AG04449 (cell line): ENCODE results near the gene CBX8.

ENCODE experiments used
- CTCF ChIA-PET: fragments of 350-600 bp; formaldehyde crosslinking; extraction: SDS; loops from one replicate; lab custom pipeline; 2021; ENCODE audit warnings: antibody characterized with exemption; lab: Yijun Ruan, JAX
- POLR2A ChIA-PET: fragments of 400-600, 350-600 bp; formaldehyde crosslinking; extraction: SDS; loops from one replicate; lab custom pipeline; 2020; ENCODE audit warnings: antibody characterized with exemption, inconsistent platforms; lab: Yijun Ruan, JAX
- DNase-seq: peaks from one replicate; pipeline ENCODE4 v3.0.0-alpha.2; 2010; ENCODE audit warnings: low read depth, low spot score
- H3K4me3 ChIP-seq: 2 replicates; pipeline ENCODE4 v1.5.1; 2011; ENCODE audit warnings: low read depth, mild to moderate bottlenecking, control low read depth, low read length
- CTCF ChIP-seq: IDR thresholded peaks from one replicate; pipeline ENCODE4 v1.5.1; 2011; ENCODE audit warnings: mild to moderate bottlenecking, moderate library complexity, low read length, control low read depth, inconsistent platforms; ENCODE audit not compliant: insufficient read depth; ENCODE audit errors: missing control alignments

The CBX8 gene

DNA sequence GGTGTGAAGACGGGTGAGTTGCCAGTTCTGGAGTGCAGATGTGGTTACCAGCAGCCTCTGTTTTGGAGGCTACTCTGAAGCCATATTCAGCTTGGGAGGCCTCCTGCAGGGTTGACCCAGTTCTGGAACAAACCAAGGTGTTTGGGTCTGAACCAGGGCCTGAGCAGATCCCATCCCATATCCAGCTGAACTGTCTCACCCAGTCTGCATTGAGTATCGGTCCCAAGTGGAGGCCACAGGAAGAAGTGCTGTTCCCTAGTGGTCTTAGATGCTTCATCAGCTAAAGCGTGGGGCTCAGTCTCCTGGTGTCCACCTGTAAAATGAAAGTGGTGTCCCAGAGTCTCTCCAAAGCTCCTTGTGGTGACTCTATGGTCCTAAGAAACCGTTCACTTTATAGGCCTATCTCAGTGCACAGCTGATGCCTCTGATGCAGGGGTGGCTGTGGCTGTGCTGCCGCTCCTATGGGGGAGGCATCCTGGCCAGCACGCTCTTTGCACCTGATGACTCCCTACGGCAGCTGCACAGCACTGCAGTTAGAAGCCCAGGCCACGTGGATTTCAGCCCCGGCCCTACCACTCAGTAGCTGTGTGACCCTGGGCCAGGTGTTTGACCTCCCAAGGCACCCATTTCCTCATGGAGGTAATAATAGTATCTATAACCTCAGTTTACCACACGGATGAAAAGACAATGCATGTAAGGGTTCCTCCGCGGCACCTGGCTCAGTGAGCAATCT is 21.3 kb upstream of the CBX8 start:
- ChIA-PET POLR2A (interaction anchor here (0.9 to 1.4 kb wide), 3 partner anchors 12 to 21 kb away, joined by 4 to 5 read pairs (median 4); partner anchors contain the start of gene CBX4), CTCF (interaction anchor here (0.5 to 2.0 kb wide), 7 partner anchors 10 to 80 kb away, joined by 3 to 6 read pairs (median 4); partner anchors contain the start of genes CBX4 and CBX8)
- TF ChIP-seq CTCF: no peak
- no peak for DNase-seq
- H3K4me3 ChIP-seq: no peak overlapping the region

DNA sequence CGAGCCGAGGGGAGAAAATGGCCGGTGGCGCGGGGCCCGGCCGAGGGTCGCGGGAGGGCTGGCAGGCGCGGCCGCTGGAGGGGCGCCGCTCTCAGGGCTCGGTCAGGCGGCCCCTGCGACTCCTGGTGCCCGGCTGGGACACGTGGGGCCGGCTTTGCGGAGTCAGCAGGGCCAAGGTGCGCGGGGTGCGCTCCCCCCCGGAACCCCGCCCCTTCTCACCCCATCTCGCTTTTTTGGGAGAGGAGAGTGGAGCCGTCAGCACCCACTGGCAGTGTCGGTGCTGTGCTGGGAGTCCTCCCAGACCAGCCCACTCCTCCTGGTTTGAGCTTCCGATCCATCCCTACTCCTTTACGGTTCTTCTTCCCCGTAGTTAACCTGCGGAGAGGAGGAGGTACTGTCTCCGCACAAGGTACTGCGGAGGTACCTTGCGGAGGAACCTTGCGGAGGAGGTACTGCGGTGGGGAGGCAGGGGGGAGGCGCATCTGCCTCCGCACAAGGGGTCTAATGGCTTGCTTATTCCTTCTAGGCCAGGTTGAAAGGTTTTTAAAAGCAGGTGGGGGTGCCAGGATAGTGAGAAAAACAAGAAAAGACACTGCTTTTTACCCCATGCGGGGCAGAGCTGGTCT is 19.1 kb upstream of the CBX8 start:
- no peak for TF ChIP-seq CTCF
- CTCF ChIA-PET: interaction anchor here (0.6 to 0.9 kb wide), 2 partner anchors 19 to 155 kb away, joined by 3 read pairs; no protein-coding TSS in a partner anchor
- DNase-seq: no peak
- H3K4me3 ChIP-seq: no peak overlapping the region
- POLR2A ChIA-PET: interaction anchor here (1.6 kb wide), 1 partner anchor 23 kb away, joined by 6 read pairs; the partner anchor contains the start of gene CBX4

DNA sequence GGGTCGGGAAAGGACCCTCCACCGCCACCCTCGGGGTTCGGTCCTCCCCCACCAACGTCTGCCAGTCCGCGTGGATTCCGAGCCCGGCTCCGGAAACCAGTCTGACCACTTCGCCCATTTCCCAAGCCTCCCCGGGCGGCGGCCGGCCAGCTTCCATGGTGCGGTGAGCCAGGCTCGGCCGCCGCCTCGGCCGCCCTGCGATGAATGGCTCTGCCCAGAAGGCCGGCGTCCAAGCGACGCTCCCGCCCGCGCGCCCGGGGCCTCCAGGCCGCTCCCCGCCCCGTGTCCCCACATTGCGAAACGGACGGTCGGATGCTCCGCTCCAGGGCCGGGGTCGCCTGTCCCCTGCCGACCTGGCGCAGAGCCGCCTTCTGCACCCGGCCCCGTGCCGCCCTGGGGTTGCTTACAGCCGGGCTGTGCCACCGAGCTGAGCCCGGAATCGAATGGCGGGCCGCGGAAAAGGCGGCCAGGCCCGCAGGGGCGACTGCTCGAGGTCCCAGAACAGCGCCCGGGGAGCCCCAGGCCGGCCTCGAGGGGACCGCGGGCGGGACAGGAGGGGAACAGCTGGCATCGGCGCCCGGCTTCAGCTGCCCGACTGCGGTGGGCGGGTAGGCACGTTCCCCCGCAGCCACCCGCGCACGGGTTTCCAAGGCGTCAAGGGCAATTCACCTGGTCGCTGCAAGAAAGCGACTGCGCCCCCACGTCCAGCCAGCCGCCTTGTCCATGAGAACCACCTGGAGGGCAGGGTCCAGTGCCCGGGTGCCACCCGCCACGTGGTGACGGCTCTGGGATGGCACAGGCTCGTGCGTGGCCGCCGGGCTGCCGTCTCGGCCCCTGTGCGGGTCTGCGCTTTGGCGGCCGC is 18.3 kb upstream of the CBX8 start:
- ChIA-PET POLR2A (interaction anchor here (1.6 kb wide), 1 partner anchor 24 kb away, joined by 6 read pairs; the partner anchor contains the start of gene CBX4), CTCF (interaction anchor here (0.6 to 2.1 kb wide), 7 partner anchors 9 to 156 kb away, joined by 3 to 5 read pairs (median 3); no protein-coding TSS in a partner anchor)
- no peak for DNase-seq
- H3K4me3 ChIP-seq: no peak overlapping the region; the same call in 1 of the 2 replicates
- TF ChIP-seq CTCF: no peak

- ChIA-PET POLR2A (interaction anchor here (1.6 kb wide), 1 partner anchor 25 kb away, joined by 6 read pairs; the partner anchor contains the start of gene CBX4), CTCF (interaction anchor here (0.8 to 2.5 kb wide), 6 partner anchors 10 to 27 kb away, joined by 3 to 19 read pairs (median 4); no protein-coding TSS in a partner anchor)
- no peak for DNase-seq
- no peak overlapping the region for H3K4me3 ChIP-seq
- TF ChIP-seq CTCF: no peak
Measured at GRCh38 chr17:79814127-79814973, 17.5 kb upstream of the CBX8 start.
